ENCODE results near the gene CISD3.

CISD3 gene

DNA sequence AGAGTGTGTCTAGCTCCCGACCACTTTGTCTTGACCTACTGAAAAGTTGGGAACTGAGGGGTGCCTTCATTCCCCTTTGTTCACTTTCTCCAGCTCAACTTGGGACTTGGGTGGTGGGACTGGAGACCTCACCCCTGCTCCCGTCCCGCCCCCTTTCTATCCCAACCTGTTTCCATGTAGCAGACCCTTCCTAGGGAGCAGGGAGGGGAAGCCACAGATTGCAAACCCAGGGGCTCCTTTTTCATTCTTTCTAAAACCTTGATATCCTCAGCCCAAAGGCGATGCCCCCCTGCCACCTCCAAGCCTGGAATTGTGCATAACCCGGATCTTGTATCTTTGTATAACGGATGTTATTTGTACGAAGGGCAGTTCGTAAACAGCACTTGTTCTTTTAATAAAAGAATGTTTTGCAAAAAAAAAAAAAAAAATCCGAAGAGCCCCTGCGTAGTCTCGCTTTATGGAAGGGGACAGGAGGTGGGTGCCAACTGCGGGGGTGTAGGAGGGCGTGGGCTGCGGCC lies 714 bp upstream of the CISD3 start:
- TF ChIP-seq TAF1 (IDR thresholded peaks at IDR 0.05; ENCODE audit: borderline replicate concordance, insufficient read depth, low read length) (no peak), FOXP2 (optimal IDR thresholded peaks at IDR 0.05; ENCODE audit: borderline replicate concordance, extremely low read depth, extremely low read length, insufficient read depth) (no peak), POLR2AphosphoS5 (IDR thresholded peaks at IDR 0.05; ENCODE audit: low read depth, low read length) (no peak), SIN3A (IDR thresholded peaks at IDR 0.05; ENCODE audit: borderline replicate concordance, insufficient read depth, low read length) (no peak)
- TF ChIP-seq, protein P1, sequence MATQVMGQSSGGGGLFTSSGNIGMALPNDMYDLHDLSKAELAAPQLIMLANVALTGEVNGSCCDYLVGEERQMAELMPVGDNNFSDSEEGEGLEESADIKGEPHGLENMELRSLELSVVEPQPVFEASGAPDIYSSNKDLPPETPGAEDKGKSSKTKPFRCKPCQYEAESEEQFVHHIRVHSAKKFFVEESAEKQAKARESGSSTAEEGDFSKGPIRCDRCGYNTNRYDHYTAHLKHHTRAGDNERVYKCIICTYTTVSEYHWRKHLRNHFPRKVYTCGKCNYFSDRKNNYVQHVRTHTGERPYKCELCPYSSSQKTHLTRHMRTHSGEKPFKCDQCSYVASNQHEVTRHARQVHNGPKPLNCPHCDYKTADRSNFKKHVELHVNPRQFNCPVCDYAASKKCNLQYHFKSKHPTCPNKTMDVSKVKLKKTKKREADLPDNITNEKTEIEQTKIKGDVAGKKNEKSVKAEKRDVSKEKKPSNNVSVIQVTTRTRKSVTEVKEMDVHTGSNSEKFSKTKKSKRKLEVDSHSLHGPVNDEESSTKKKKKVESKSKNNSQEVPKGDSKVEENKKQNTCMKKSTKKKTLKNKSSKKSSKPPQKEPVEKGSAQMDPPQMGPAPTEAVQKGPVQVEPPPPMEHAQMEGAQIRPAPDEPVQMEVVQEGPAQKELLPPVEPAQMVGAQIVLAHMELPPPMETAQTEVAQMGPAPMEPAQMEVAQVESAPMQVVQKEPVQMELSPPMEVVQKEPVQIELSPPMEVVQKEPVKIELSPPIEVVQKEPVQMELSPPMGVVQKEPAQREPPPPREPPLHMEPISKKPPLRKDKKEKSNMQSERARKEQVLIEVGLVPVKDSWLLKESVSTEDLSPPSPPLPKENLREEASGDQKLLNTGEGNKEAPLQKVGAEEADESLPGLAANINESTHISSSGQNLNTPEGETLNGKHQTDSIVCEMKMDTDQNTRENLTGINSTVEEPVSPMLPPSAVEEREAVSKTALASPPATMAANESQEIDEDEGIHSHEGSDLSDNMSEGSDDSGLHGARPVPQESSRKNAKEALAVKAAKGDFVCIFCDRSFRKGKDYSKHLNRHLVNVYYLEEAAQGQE (IDR thresholded peaks at IDR 0.05; ENCODE audit: insufficient read depth in 1 of 2, low read depth in 2 of 2, low read length in 2 of 2) = no peak

DNA sequence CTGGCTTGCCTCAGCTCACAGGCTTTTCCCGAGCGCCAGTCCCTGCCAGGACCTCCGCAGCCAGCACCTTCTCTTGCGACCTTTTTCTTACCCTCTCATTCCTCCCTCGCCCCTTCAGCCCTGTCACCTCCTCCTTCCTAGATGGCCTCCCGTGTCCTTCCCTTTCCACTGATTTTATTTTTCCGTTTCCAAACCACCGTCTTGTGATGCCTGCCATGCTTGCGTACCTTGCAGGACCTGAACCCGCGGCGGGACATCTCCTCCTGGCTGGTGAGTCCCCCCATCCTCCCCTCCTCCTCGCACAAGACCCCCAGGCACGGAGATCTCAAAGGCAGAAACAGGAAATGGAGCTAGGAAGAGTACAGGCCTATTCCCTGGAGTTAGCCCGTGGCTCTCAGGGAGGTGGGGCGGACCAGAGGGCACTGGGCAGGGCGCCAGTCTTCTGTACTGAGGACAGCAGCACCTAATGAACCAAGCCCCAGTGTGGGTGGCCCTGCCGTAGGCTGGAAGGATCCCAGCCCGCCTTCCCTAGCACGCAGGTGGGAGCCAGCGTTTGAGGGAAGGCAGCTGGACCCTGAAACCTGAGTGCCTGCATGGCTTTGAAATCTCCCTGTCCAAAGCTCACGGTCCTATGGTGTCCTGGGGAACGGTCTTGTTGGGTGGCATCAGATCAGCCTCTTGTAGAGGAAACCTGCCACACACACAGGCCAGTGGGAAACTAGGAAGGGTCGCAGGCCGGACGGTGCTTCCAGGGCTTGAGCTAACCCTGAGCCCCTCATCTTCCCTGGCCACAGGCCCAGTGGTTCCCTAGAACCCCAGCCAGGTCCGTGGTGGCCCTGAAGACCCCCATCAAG lies 612 bp downstream of the CISD3 start:
- TF ChIP-seq FOXP2 (optimal IDR thresholded peaks at IDR 0.05; ENCODE audit: borderline replicate concordance, extremely low read depth, extremely low read length, insufficient read depth) (no peak), POLR2AphosphoS5 (IDR thresholded peaks at IDR 0.05; ENCODE audit: low read depth, low read length) (0 out of 2 replicates have a peak, but pooled peaks have one; percentile 2)

DNA sequence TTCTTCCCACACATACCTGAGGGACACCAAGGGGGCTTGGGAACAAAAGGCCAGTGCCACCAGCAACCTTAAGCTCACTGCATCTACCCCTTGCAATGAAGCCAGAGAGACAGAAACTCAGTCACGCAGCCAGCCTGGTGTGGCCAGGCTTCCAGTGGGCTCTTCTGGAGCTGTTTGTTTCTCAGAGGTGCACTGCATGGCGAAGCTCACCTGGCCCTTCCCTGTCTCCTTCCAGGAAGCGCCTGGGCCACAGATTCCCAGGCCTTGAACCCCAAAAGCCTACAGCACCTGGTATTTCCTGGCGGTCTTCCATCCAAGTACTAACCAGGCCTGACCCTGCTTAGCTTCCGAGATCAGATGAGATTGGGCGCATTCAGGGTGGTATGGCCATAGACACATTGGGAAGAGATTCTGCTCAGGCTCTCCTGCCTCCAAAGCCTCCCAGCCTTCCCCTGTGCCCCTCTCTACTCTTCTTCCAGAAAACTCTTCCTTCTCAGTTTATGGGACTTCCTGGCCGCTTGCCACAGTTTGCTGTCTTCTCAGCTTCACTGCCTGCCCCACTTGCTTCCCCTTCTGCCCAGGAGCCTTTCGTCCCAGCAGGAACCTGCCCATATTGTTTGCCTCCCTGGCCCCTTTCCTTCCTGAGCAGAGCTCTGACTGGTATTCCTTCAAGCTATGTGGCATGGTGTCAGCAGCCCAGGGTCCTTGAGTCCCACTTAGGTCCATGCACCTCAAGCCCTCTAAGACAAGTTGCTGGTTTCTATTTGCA lies 1.6 kb downstream of the CISD3 start:
- TF ChIP-seq, protein P1 (IDR thresholded peaks at IDR 0.05; ENCODE audit: insufficient read depth in 1 of 2, low read depth in 2 of 2, low read length in 2 of 2) = no peak
- TF ChIP-seq TAF1 (IDR thresholded peaks at IDR 0.05; ENCODE audit: borderline replicate concordance, insufficient read depth, low read length) = no peak
- peak; percentile 52 for TF ChIP-seq POLR2AphosphoS5 (IDR thresholded peaks at IDR 0.05; ENCODE audit: low read depth, low read length)

DNA sequence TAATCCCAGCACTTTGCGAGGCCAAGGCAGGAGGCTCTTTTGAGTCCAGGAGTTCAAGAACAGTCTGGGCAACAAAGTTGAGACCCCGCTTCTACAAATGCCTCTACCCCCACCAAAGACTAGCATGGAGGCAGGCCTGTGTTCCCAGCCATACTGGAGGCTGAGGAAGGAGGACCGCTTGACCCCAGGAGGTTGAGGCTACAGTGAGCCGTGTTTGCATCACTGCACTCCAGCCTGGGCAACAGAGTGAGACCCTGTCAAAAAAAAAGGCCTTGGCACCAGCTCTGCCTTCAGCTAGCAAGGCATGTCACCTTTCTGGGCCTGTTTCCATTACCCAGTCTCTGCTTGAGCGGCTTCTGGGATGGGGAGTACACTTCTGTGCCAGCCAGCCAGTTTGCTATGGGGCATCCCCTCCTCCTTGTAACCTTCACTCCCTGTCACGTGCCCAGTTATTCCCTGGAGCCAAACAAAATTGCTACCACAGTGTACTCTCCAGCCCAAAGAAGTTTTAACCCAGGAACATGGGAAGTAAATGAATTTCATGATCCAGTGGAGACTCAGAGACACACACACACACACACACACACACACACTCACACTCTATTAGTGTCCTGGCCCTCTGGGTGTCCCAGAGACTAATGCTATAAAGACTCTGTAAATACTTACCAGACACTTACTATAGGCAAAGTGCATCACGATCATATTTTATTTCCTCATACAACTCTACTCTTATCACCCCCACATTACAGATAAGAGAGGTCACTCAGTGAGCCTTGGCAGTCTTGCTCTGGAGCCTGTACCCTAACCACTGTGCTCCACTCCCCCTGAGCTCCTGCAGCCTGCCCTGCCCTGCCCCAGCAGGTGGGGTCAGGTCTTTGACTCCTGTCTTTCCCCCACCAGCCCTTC lies 2.5 kb downstream of the CISD3 start:
- no peak for TF ChIP-seq FOXP2 (optimal IDR thresholded peaks at IDR 0.05; ENCODE audit: borderline replicate concordance, extremely low read depth, extremely low read length, insufficient read depth)
- TF ChIP-seq TAF1 (IDR thresholded peaks at IDR 0.05; ENCODE audit: borderline replicate concordance, insufficient read depth, low read length) = no peak
- TF ChIP-seq SIN3A (IDR thresholded peaks at IDR 0.05; ENCODE audit: borderline replicate concordance, insufficient read depth, low read length) = no peak
- no peak for TF ChIP-seq POLR2AphosphoS5 (IDR thresholded peaks at IDR 0.05; ENCODE audit: low read depth, low read length)
- TF ChIP-seq, protein P1 (IDR thresholded peaks at IDR 0.05; ENCODE audit: insufficient read depth in 1 of 2, low read depth in 2 of 2, low read length in 2 of 2) = no peak
